ENCODE results near the gene GLB1L2.

Gene GLB1L2

DNA sequence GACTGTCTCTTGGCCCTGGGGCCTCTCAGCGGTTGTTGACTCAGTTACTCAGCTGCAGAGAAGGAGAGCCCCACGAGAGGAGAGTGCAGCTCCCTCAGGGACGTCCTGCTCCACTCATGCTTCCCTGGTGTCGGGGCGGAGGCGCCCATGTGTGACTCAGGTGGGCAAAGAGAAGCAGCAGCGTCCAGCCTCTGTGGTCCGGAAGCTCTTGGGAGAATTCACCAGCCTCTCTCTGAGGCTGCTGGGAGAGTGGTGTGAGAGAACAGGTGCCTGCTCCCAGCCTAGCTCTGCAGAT, 25.7 kb downstream of the GLB1L2 start:
- no peak overlapping the region for H3K9ac ChIP-seq (ENCODE audit: low read length)
- H3F3A ChIP-seq (ENCODE audit: insufficient read depth) = no peaks in the 10 kb centered on the region
- no peaks in the 10 kb centered on the region for H3K9me3 ChIP-seq (ENCODE audit: insufficient read depth, low read length)
- no peaks in the 10 kb centered on the region for H3K27me3 ChIP-seq (ENCODE audit: low read length)
- H2AFZ ChIP-seq (ENCODE audit: low read depth, low read length, severe bottlenecking) = no peak overlapping the region
- H4K20me1 ChIP-seq (ENCODE audit: low read depth, low read length) = no peaks in the 10 kb centered on the region
- H3K36me3 ChIP-seq (ENCODE audit: low read length) = no peaks in the 10 kb centered on the region
- TF ChIP-seq, protein P1, sequence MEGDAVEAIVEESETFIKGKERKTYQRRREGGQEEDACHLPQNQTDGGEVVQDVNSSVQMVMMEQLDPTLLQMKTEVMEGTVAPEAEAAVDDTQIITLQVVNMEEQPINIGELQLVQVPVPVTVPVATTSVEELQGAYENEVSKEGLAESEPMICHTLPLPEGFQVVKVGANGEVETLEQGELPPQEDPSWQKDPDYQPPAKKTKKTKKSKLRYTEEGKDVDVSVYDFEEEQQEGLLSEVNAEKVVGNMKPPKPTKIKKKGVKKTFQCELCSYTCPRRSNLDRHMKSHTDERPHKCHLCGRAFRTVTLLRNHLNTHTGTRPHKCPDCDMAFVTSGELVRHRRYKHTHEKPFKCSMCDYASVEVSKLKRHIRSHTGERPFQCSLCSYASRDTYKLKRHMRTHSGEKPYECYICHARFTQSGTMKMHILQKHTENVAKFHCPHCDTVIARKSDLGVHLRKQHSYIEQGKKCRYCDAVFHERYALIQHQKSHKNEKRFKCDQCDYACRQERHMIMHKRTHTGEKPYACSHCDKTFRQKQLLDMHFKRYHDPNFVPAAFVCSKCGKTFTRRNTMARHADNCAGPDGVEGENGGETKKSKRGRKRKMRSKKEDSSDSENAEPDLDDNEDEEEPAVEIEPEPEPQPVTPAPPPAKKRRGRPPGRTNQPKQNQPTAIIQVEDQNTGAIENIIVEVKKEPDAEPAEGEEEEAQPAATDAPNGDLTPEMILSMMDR (IDR thresholded peaks at IDR 0.05; ENCODE audit: insufficient read depth, low read length, poor library complexity, severe bottlenecking) = no peak
- no peak for TF ChIP-seq EZH2phosphoT487 (conservative IDR thresholded peaks at IDR 0.05; ENCODE audit: low read length)
- no peaks in the 10 kb centered on the region for H3K9me2 ChIP-seq (replicated peaks; ENCODE audit: insufficient read depth, low read length)
- H3K27ac ChIP-seq (ENCODE audit: low read depth, low read length) = no peak overlapping the region
- no peak overlapping the region for H3K4me3 ChIP-seq (ENCODE audit: insufficient read depth, low read length, poor library complexity, severe bottlenecking)
- H3K79me2 ChIP-seq (ENCODE audit: insufficient read depth, low read length) = no peaks in the 10 kb centered on the region
- no peak overlapping the region for H3K4me2 ChIP-seq (ENCODE audit: low read depth, low read length, poor library complexity, severe bottlenecking)

DNA sequence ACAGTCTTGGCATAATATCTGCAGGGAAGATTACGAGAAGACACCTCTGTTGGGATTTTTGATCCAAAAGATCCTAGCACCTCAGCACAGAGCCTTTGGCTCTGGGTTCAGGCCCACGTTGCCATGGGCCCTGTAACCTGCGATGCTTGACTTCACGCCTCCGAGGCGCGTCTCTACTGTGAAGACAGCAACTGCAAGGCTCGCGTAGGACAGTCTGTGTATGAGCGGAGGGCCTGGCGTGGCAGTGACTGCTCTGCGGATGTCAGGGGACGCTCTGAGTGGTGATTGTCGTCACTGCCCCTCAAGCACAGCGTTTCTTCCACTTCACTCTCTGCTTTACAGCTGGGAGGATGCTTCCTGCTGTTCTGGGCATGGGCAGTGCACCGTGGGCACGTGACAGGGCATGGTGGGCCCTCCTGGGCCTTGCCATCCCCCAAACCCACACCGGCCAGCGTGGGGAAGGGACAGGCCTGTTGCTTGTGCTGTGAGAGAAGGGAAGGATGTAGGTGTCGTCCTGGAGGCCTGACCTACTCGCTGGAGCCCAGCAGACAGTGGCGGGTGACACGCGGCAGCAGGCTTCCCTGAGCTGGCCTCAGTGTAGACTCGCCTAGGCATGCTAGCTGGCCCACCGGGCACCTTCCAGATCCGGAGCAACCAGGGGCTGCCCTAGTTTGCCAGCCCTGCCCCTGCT, 26.5 kb downstream of the GLB1L2 start:
- Histone ChIP-seq H3K4me3 (ENCODE audit: insufficient read depth, low read length, poor library complexity, severe bottlenecking) (no peak overlapping the region), H3K36me3 (ENCODE audit: low read length) (no peaks in the 10 kb centered on the region), H2AFZ (ENCODE audit: low read depth, low read length, severe bottlenecking) (no peak overlapping the region), H3K9me2 (replicated peaks; ENCODE audit: insufficient read depth, low read length) (no peaks in the 10 kb centered on the region), H3F3A (ENCODE audit: insufficient read depth) (no peaks in the 10 kb centered on the region), H3K9me3 (ENCODE audit: insufficient read depth, low read length) (no peaks in the 10 kb centered on the region), H3K9ac (ENCODE audit: low read length) (no peak overlapping the region), H3K4me2 (ENCODE audit: low read depth, low read length, poor library complexity, severe bottlenecking) (no peak overlapping the region), H3K79me2 (ENCODE audit: insufficient read depth, low read length) (no peaks in the 10 kb centered on the region), H3K27me3 (ENCODE audit: low read length) (no peaks in the 10 kb centered on the region), H3K27ac (ENCODE audit: low read depth, low read length) (no peak overlapping the region), H4K20me1 (ENCODE audit: low read depth, low read length) (no peaks in the 10 kb centered on the region)
- TF ChIP-seq, protein P1 (IDR thresholded peaks at IDR 0.05; ENCODE audit: insufficient read depth, low read length, poor library complexity, severe bottlenecking) = no peak
- TF ChIP-seq EZH2phosphoT487 (conservative IDR thresholded peaks at IDR 0.05; ENCODE audit: low read length) = no peak

DNA sequence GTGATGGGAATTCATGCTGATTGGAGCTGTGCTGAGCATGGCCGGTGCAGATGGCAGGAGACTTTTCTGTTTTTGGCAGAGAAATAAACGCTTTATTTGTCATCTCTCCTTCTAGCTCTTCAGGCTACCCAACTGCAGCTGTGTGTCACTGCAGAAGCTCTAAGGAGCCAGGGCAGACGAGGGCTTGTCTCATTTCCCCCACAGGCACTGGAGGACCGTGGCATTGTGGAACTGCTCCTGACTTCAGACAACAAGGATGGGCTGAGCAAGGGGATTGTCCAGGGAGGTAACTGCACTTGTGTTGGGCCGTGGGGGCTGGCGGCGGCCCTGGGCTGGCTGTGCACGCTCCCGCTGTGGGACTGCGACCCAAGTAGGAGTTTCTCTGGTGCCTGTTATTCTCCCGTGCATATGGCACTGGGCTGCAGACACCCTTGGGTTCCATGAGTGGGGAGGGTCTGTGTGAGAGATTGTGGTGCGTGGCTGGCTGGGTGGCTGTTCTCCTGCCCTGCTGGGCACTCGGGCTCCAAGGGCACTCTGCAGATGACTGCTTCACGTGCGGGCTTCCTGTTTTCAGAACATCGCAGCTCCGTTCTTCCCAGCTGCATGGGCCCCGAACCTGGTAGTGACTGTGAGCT, 27.2 kb downstream of the GLB1L2 start:
- no peaks in the 10 kb centered on the region for H3K9me2 ChIP-seq (replicated peaks; ENCODE audit: insufficient read depth, low read length)
- H3K4me2 ChIP-seq (ENCODE audit: low read depth, low read length, poor library complexity, severe bottlenecking) = no peak overlapping the region
- H3K27me3 ChIP-seq (ENCODE audit: low read length) = no peaks in the 10 kb centered on the region
- no peak overlapping the region for H3K4me3 ChIP-seq (ENCODE audit: insufficient read depth, low read length, poor library complexity, severe bottlenecking)
- H3K9me3 ChIP-seq (ENCODE audit: insufficient read depth, low read length) = no peaks in the 10 kb centered on the region
- H3F3A ChIP-seq (ENCODE audit: insufficient read depth) = no peaks in the 10 kb centered on the region
- no peak overlapping the region for H3K9ac ChIP-seq (ENCODE audit: low read length)
- H4K20me1 ChIP-seq (ENCODE audit: low read depth, low read length) = no peaks in the 10 kb centered on the region
- TF ChIP-seq, protein P1 (IDR thresholded peaks at IDR 0.05; ENCODE audit: insufficient read depth, low read length, poor library complexity, severe bottlenecking) = no peak
- TF ChIP-seq EZH2phosphoT487 (conservative IDR thresholded peaks at IDR 0.05; ENCODE audit: low read length) = no peak
- H3K36me3 ChIP-seq (ENCODE audit: low read length) = no peaks in the 10 kb centered on the region
- no peak overlapping the region for H3K27ac ChIP-seq (ENCODE audit: low read depth, low read length)
- H2AFZ ChIP-seq (ENCODE audit: low read depth, low read length, severe bottlenecking) = no peak overlapping the region
- no peaks in the 10 kb centered on the region for H3K79me2 ChIP-seq (ENCODE audit: insufficient read depth, low read length)
